ENCODE measurements around the gene CCT7.

CCT7 gene

GRCh38 chr2:73293534-73294171 lies 59.5 kb downstream of the CCT7 start, which contains the start of gene EGR4:
Gene EGR4, minus strand, starts transcription at chr2:73293548. Its CDS starts 231 bp downstream, at chr2:73293317.
- Histone ChIP-seq H4K8ac (ENCODE audit: low read depth, low read length) (no peak within 1 kb of the TSS), H4K91ac (ENCODE audit: low read depth, low read length, poor library complexity) (no peak within 1 kb of the TSS), H3K36me3 (replicated peaks in 1 of 2; ENCODE audit: control insufficient read depth in 2 of 2, insufficient read depth in 2 of 2, low read length in 2 of 2) (no peaks in the 10 kb centered on the region), H2BK5ac (ENCODE audit: low read length) (no peak within 1 kb of the TSS), H3K18ac (ENCODE audit: low read length) (no peak within 1 kb of the TSS), H2AK5ac (ENCODE audit: low read depth, low read length) (no peak within 1 kb of the TSS), H2AFZ (ENCODE audit: low read length) (peak within 1 kb of the TSS; percentile 86), H3K9ac (ENCODE audit: low read depth, low read length, poor library complexity) (peak within 1 kb of the TSS; percentile 56), H3K27me3 (ENCODE audit: control insufficient read depth in 3 of 3, insufficient read depth in 3 of 3, low read depth in 1 of 3, low read length in 3 of 3) (peaks cover 20 to 86% (median 63%) of the 10 kb centered on the region in 3 experiments), H3K4me1 (ENCODE audit: control insufficient read depth in 2 of 2, insufficient read depth in 1 of 2, low read depth in 1 of 2, low read length in 2 of 2) (peaks cover 7 to 12% of the 10 kb centered on the region in 2 donors), H3K79me1 (ENCODE audit: low read depth, low read length) (no peaks in the 10 kb centered on the region), H3K23ac (ENCODE audit: low read depth, low read length, poor library complexity) (peak within 1 kb of the TSS; percentile 29), H2BK15ac (ENCODE audit: low read length) (no peak within 1 kb of the TSS), H3K4me3 (ENCODE audit: low read length in 2 of 2) (peak within 1 kb of the TSS; percentile 53 to 69), H3K4me2 (ENCODE audit: insufficient read depth, low read length, poor library complexity, severe bottlenecking) (peak within 1 kb of the TSS; percentile 78), H2BK120ac (ENCODE audit: low read depth, low read length) (no peak within 1 kb of the TSS), H3K14ac (ENCODE audit: low read length) (no peak within 1 kb of the TSS), H3K27ac (replicated peaks; ENCODE audit: low read length) (no peak within 1 kb of the TSS), H3K9me3 (replicated peaks in 1 of 2; ENCODE audit: control insufficient read depth in 2 of 2, insufficient read depth in 1 of 2, low read depth in 1 of 2, low read length in 2 of 2) (peaks cover 0 to 3% of the 10 kb centered on the region in 2 donors), H2BK12ac (ENCODE audit: low read length) (no peak within 1 kb of the TSS), H3K4ac (ENCODE audit: low read length) (no peak within 1 kb of the TSS)
- no peak for DNase-seq (ENCODE audit: low spot score)
- no CpG with 5 or more reads among the region's 45 CpGs for WGBS, 2 donors (ENCODE audit: extremely low coverage in 2 of 2, insufficient read length in 2 of 2, insufficient replicate concordance in 1 of 2)

- no peak overlapping the region for H2BK12ac ChIP-seq (ENCODE audit: low read length)
- H4K91ac ChIP-seq (ENCODE audit: low read depth, low read length, poor library complexity): no peak overlapping the region
- H3K4ac ChIP-seq (ENCODE audit: low read length): no peak overlapping the region
- H3K23ac ChIP-seq (ENCODE audit: low read depth, low read length, poor library complexity): no peak overlapping the region
- no peaks in the 10 kb centered on the region for H3K79me1 ChIP-seq (ENCODE audit: low read depth, low read length)
- no peak overlapping the region for H3K18ac ChIP-seq (ENCODE audit: low read length)
- H3K9me3 ChIP-seq (replicated peaks in 1 of 2; ENCODE audit: control insufficient read depth in 2 of 2, insufficient read depth in 1 of 2, low read depth in 1 of 2, low read length in 2 of 2): peaks cover 0 to 3% of the 10 kb centered on the region in 2 donors
- H3K4me1 ChIP-seq (ENCODE audit: control insufficient read depth in 2 of 2, insufficient read depth in 1 of 2, low read depth in 1 of 2, low read length in 2 of 2): peaks cover 7 to 12% of the 10 kb centered on the region in 2 donors
- no peak overlapping the region for H3K27ac ChIP-seq (replicated peaks; ENCODE audit: low read length)
- H4K8ac ChIP-seq (ENCODE audit: low read depth, low read length): no peak overlapping the region
- no peak overlapping the region for H2AK5ac ChIP-seq (ENCODE audit: low read depth, low read length)
- no peak overlapping the region for H3K4me2 ChIP-seq (ENCODE audit: insufficient read depth, low read length, poor library complexity, severe bottlenecking)
- H3K4me3 ChIP-seq (ENCODE audit: low read length in 2 of 2): no peak overlapping the region
- no peak overlapping the region for H2BK15ac ChIP-seq (ENCODE audit: low read length)
- DNase-seq (ENCODE audit: low spot score): no peak
- H3K27me3 ChIP-seq (ENCODE audit: control insufficient read depth in 3 of 3, insufficient read depth in 3 of 3, low read depth in 1 of 3, low read length in 3 of 3): peaks cover 20 to 83% (median 60%) of the 10 kb centered on the region in 3 experiments
- no peak overlapping the region for H2BK120ac ChIP-seq (ENCODE audit: low read depth, low read length)
- no peak overlapping the region for H2AFZ ChIP-seq (ENCODE audit: low read length)
- WGBS, 2 donors (ENCODE audit: extremely low coverage in 2 of 2, insufficient read length in 2 of 2, insufficient replicate concordance in 1 of 2): no CpG with 5 or more reads among the region's 2 CpGs
- H3K36me3 ChIP-seq (replicated peaks in 1 of 2; ENCODE audit: control insufficient read depth in 2 of 2, insufficient read depth in 2 of 2, low read length in 2 of 2): no peaks in the 10 kb centered on the region
- H3K14ac ChIP-seq (ENCODE audit: low read length): no peak overlapping the region
- no peak overlapping the region for H3K9ac ChIP-seq (ENCODE audit: low read depth, low read length, poor library complexity)
- H2BK5ac ChIP-seq (ENCODE audit: low read length): no peak overlapping the region
Measured at GRCh38 chr2:73294239-73294638, 60.1 kb downstream of the CCT7 start.

- DNase-seq (ENCODE audit: low spot score): no peak
- Histone ChIP-seq H4K91ac (ENCODE audit: low read depth, low read length, poor library complexity) (no peak overlapping the region), H3K4me1 (ENCODE audit: control insufficient read depth in 2 of 2, insufficient read depth in 1 of 2, low read depth in 1 of 2, low read length in 2 of 2) (peaks cover 7 to 12% of the 10 kb centered on the region in 2 donors), H2BK5ac (ENCODE audit: low read length) (no peak overlapping the region), H3K18ac (ENCODE audit: low read length) (no peak overlapping the region), H4K8ac (ENCODE audit: low read depth, low read length) (no peak overlapping the region), H3K9me3 (replicated peaks in 1 of 2; ENCODE audit: control insufficient read depth in 2 of 2, insufficient read depth in 1 of 2, low read depth in 1 of 2, low read length in 2 of 2) (peaks cover 0 to 3% of the 10 kb centered on the region in 2 donors), H2BK120ac (ENCODE audit: low read depth, low read length) (no peak overlapping the region), H2AK5ac (ENCODE audit: low read depth, low read length) (no peak overlapping the region), H2BK15ac (ENCODE audit: low read length) (no peak overlapping the region), H3K23ac (ENCODE audit: low read depth, low read length, poor library complexity) (no peak overlapping the region), H3K27ac (replicated peaks; ENCODE audit: low read length) (no peak overlapping the region), H3K36me3 (replicated peaks in 1 of 2; ENCODE audit: control insufficient read depth in 2 of 2, insufficient read depth in 2 of 2, low read length in 2 of 2) (no peaks in the 10 kb centered on the region), H3K4ac (ENCODE audit: low read length) (no peak overlapping the region), H2BK12ac (ENCODE audit: low read length) (no peak overlapping the region), H3K4me3 (ENCODE audit: low read length in 2 of 2) (no peak overlapping the region), H3K9ac (ENCODE audit: low read depth, low read length, poor library complexity) (no peak overlapping the region), H3K14ac (ENCODE audit: low read length) (peak overlapping the region; percentile 6), H3K79me1 (ENCODE audit: low read depth, low read length) (no peaks in the 10 kb centered on the region), H3K4me2 (ENCODE audit: insufficient read depth, low read length, poor library complexity, severe bottlenecking) (no peak overlapping the region), H2AFZ (ENCODE audit: low read length) (no peak overlapping the region), H3K27me3 (ENCODE audit: control insufficient read depth in 3 of 3, insufficient read depth in 3 of 3, low read depth in 1 of 3, low read length in 3 of 3) (peaks cover 20 to 84% (median 51%) of the 10 kb centered on the region in 3 experiments)
- WGBS, 2 donors (ENCODE audit: extremely low coverage in 2 of 2, insufficient read length in 2 of 2, insufficient replicate concordance in 1 of 2): no CpG with 5 or more reads among the region's 5 CpGs
Measured at GRCh38 chr2:73295751-73296400, 61.8 kb downstream of the CCT7 start.

- Histone ChIP-seq H2BK12ac (ENCODE audit: low read length) (no peak overlapping the region), H4K8ac (ENCODE audit: low read depth, low read length) (no peak overlapping the region), H3K27ac (replicated peaks; ENCODE audit: low read length) (no peak overlapping the region), H2AK5ac (ENCODE audit: low read depth, low read length) (no peak overlapping the region), H4K91ac (ENCODE audit: low read depth, low read length, poor library complexity) (no peak overlapping the region), H3K14ac (ENCODE audit: low read length) (no peak overlapping the region), H2AFZ (ENCODE audit: low read length) (no peak overlapping the region), H3K23ac (ENCODE audit: low read depth, low read length, poor library complexity) (no peak overlapping the region), H2BK15ac (ENCODE audit: low read length) (no peak overlapping the region), H3K4me1 (ENCODE audit: control insufficient read depth in 2 of 2, insufficient read depth in 1 of 2, low read depth in 1 of 2, low read length in 2 of 2) (peaks cover 4 to 8% of the 10 kb centered on the region in 2 donors), H3K18ac (ENCODE audit: low read length) (no peak overlapping the region), H3K4me3 (ENCODE audit: low read length in 2 of 2) (no peak overlapping the region), H3K9ac (ENCODE audit: low read depth, low read length, poor library complexity) (no peak overlapping the region), H2BK120ac (ENCODE audit: low read depth, low read length) (no peak overlapping the region), H3K79me1 (ENCODE audit: low read depth, low read length) (no peaks in the 10 kb centered on the region), H3K4me2 (ENCODE audit: insufficient read depth, low read length, poor library complexity, severe bottlenecking) (no peak overlapping the region), H3K4ac (ENCODE audit: low read length) (no peak overlapping the region), H3K36me3 (replicated peaks in 1 of 2; ENCODE audit: control insufficient read depth in 2 of 2, insufficient read depth in 2 of 2, low read length in 2 of 2) (no peaks in the 10 kb centered on the region), H2BK5ac (ENCODE audit: low read length) (no peak overlapping the region), H3K9me3 (replicated peaks in 1 of 2; ENCODE audit: control insufficient read depth in 2 of 2, insufficient read depth in 1 of 2, low read depth in 1 of 2, low read length in 2 of 2) (peaks cover 0 to 3% of the 10 kb centered on the region in 2 donors), H3K27me3 (ENCODE audit: control insufficient read depth in 3 of 3, insufficient read depth in 3 of 3, low read depth in 1 of 3, low read length in 3 of 3) (peaks cover 12 to 83% (median 39%) of the 10 kb centered on the region in 3 experiments)
- DNase-seq (ENCODE audit: low spot score): no peak
- WGBS, 2 donors (ENCODE audit: extremely low coverage in 2 of 2, insufficient read length in 2 of 2, insufficient replicate concordance in 1 of 2): no CpG with 5 or more reads among the region's 2 CpGs
Measured at GRCh38 chr2:73297151-73297559, 63.0 kb downstream of the CCT7 start.

Measured in neuronal stem cell (in vitro differentiated cells).